Heart left ventricle (tissue), 13 donors: ENCODE results near the gene ZNF430.
"Not testable (repeated sequence)": the region's sequence is repeated elsewhere in the genome, so short reads cannot be mapped to it uniquely, and the experiment has no call there.

Source experiments
- POLR2A ChIP-seq, 2 donors: fragments of 450-650 bp; IDR thresholded peaks; one replicate each; pipeline ENCODE4 v1.6.1; 2017; ENCODE audit warnings: antibody characterized with exemption in 2 of 2, mild to moderate bottlenecking in 2 of 2, moderate library complexity in 2 of 2
- TF ChIP-seq, protein P1 (sequence below), 12 donors: fragments of 200-600 bp; sonication (generic) in 4 of 12; IDR thresholded peaks; one replicate each; pipeline versions ENCODE4 v1.5.0 to v1.8.0; 2018 to 2022; ENCODE audit warnings: antibody characterized with exemption in 12 of 12, mild to moderate bottlenecking in 5 of 12
- donor health status: ischemic (EF 13 %, LVEDD 7.1; RV severe dilation, severe dysfunction).
- donor health status: DM: no; HTN: yes; CAD: no.
- donor health status: DM: no; HTN: no; CAD: no.
- donor health status: ischemic (EF 25% LVEDD 6.9; RV normal size, moderate dysfunction).
- donor health status: ischemic (EF 25% LVEDD 5.7; RV mildly dilated, moderate dysfunction).
- donor health status: ischemic (EF 35%, LVEDD 5.7; RV mildly dilated, moderate dysfunction).
- donor health status: nonischemic (EF 11% LVEDD 7.7; RV severe dilation, severe dysfunction).
- donor health status: DM: yes; HTN: yes; CAD: no.
- donor health status: PGD.
- donor health status: ischemic (EF 29% LVEDD 5.4; RV normal size, mild dysfunction).
- donor health status: nonischemic (EF 23%, LVEDD 6.1; RV moderate dilation, normal function).

DNA sequence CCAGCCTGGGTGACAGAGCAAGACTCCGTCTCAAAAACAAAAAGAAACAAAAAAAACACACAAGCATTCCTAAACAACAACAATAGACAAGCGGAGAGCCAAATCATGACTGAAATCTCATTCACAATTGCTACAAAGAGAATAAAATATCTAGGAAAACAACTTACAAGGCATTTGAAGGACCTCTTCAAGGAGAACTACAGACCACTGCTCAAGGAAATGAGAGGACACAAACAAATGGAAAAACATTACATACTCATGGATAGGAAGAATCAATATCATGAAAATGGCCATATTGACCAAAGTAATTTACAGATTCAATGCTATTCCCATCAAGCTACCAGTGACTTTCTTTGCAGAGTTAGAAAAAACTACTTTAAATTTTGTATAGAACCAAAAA lies 27.7 kb upstream of the ZNF430 start:
- TF ChIP-seq, protein P1, sequence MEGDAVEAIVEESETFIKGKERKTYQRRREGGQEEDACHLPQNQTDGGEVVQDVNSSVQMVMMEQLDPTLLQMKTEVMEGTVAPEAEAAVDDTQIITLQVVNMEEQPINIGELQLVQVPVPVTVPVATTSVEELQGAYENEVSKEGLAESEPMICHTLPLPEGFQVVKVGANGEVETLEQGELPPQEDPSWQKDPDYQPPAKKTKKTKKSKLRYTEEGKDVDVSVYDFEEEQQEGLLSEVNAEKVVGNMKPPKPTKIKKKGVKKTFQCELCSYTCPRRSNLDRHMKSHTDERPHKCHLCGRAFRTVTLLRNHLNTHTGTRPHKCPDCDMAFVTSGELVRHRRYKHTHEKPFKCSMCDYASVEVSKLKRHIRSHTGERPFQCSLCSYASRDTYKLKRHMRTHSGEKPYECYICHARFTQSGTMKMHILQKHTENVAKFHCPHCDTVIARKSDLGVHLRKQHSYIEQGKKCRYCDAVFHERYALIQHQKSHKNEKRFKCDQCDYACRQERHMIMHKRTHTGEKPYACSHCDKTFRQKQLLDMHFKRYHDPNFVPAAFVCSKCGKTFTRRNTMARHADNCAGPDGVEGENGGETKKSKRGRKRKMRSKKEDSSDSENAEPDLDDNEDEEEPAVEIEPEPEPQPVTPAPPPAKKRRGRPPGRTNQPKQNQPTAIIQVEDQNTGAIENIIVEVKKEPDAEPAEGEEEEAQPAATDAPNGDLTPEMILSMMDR (IDR thresholded peaks at IDR 0.05), result not testable (repeated sequence)
- TF ChIP-seq POLR2A (IDR thresholded peaks at IDR 0.05), result not testable (repeated sequence)
